ENCODE results near the gene ABHD5.

Gene ABHD5

DNA sequence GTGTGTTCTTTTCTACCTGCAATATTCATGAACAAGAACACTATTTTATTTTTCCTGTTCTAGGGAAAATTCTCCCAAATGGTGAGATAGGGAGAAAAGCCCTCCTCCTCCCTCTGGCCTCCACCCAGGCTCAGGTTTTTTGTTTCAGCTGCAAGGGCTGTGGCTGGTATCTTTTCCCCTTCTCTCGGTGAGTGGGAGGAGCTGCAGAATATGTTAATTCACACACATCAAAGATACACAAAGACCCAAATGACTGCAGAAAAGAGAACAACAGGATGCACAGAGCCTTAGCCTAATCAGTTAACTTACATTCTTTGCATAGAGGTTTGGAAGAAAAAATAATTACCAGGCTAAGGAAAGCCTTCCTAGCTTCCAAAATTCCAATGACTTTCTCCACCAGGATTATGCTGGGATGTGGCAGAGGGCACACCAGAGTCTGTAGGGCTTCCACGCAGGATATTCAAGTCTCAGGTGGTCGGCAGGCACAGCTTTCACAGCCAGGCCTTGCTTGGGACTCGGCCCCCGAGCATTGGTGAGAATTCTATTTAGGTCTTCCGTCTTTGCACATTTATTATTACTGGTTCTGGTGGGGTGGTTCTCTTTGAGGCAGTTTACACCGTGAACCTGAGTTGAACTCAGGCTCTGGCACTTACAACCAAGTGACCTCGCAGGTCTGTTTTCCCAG, 64.9 kb downstream of the ABHD5 start:
- Histone ChIP-seq H3K4me1 (ENCODE audit: control insufficient read depth, low read length) (no peaks in the 10 kb centered on the region), H3K9me2 (replicated peaks; ENCODE audit: control insufficient read depth, low read length) (no peaks in the 10 kb centered on the region), H3K4me2 (ENCODE audit: low read length) (no peak overlapping the region), H3K36me3 (ENCODE audit: control insufficient read depth, low read length) (no peaks in the 10 kb centered on the region), H3K79me2 (ENCODE audit: control insufficient read depth, low read length) (no peaks in the 10 kb centered on the region), H3K27ac (ENCODE audit: low read depth, low read length) (no peak overlapping the region), H3K27me3 (ENCODE audit: control insufficient read depth, low read length) (peaks cover 10% of the 10 kb centered on the region; the same call in 1 of the 2 replicates), H4K20me1 (ENCODE audit: control insufficient read depth, insufficient read depth, low read depth, low read length) (no peaks in the 10 kb centered on the region), H3K4me3 (ENCODE audit: low read length) (no peak overlapping the region), H3K9me3 (ENCODE audit: control insufficient read depth, insufficient read depth, low read length) (no peaks in the 10 kb centered on the region), H3F3A (ENCODE audit: control insufficient read depth, insufficient read depth) (no peaks in the 10 kb centered on the region)
- no peak for TF ChIP-seq EZH2phosphoT487 (IDR thresholded peaks at IDR 0.05; ENCODE audit: borderline replicate concordance, low read length)
- TF ChIP-seq, protein P1, sequence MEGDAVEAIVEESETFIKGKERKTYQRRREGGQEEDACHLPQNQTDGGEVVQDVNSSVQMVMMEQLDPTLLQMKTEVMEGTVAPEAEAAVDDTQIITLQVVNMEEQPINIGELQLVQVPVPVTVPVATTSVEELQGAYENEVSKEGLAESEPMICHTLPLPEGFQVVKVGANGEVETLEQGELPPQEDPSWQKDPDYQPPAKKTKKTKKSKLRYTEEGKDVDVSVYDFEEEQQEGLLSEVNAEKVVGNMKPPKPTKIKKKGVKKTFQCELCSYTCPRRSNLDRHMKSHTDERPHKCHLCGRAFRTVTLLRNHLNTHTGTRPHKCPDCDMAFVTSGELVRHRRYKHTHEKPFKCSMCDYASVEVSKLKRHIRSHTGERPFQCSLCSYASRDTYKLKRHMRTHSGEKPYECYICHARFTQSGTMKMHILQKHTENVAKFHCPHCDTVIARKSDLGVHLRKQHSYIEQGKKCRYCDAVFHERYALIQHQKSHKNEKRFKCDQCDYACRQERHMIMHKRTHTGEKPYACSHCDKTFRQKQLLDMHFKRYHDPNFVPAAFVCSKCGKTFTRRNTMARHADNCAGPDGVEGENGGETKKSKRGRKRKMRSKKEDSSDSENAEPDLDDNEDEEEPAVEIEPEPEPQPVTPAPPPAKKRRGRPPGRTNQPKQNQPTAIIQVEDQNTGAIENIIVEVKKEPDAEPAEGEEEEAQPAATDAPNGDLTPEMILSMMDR (IDR thresholded peaks at IDR 0.05; ENCODE audit: low read depth, low read length, poor library complexity, severe bottlenecking) = no peak

DNA sequence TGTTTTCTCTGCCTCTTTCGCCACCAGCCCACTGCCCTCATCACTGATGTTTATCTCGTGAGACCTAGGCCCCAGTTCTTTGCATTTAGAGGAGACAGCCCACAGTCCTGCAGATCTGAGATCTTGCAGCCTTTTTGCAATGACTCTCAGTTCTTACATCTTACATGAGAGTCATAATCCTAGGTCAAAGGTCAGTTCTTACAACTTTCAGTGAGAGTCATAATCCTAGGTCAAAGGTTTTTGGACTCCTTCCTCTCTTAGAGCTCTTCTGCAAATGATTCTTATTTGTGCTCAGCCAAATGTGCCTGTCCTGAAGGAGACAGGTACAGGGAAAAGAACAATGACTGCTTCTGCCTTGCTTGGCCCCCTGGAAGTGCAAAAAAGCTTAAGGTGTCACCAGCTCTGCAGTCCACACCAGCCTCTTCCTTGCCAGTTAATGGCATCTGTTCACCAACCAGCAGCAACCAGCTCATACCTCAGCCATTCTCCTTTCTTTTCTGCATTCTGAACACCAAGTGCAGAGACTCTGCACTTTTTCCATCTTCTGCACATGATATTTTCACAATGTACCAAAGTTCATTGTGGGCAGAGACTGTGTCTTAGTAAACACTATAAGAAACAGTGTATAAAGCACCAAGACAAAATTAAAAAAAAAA, 67.1 kb downstream of the ABHD5 start:
- no peaks in the 10 kb centered on the region for H3F3A ChIP-seq (ENCODE audit: control insufficient read depth, insufficient read depth)
- H3K9me2 ChIP-seq (replicated peaks; ENCODE audit: control insufficient read depth, low read length) = no peaks in the 10 kb centered on the region
- no peaks in the 10 kb centered on the region for H4K20me1 ChIP-seq (ENCODE audit: control insufficient read depth, insufficient read depth, low read depth, low read length)
- H3K9me3 ChIP-seq (ENCODE audit: control insufficient read depth, insufficient read depth, low read length) = no peaks in the 10 kb centered on the region
- no peak overlapping the region for H3K4me3 ChIP-seq (ENCODE audit: low read length)
- no peaks in the 10 kb centered on the region for H3K79me2 ChIP-seq (ENCODE audit: control insufficient read depth, low read length)
- no peak overlapping the region for H3K27ac ChIP-seq (ENCODE audit: low read depth, low read length)
- H3K36me3 ChIP-seq (ENCODE audit: control insufficient read depth, low read length) = no peaks in the 10 kb centered on the region
- TF ChIP-seq, protein P1 (IDR thresholded peaks at IDR 0.05; ENCODE audit: low read depth, low read length, poor library complexity, severe bottlenecking) = no peak
- no peak for TF ChIP-seq EZH2phosphoT487 (IDR thresholded peaks at IDR 0.05; ENCODE audit: borderline replicate concordance, low read length)
- no peak overlapping the region for H3K4me2 ChIP-seq (ENCODE audit: low read length)
- H3K4me1 ChIP-seq (ENCODE audit: control insufficient read depth, low read length) = no peaks in the 10 kb centered on the region
- peaks cover 14% of the 10 kb centered on the region; the same call in 1 of the 2 replicates for H3K27me3 ChIP-seq (ENCODE audit: control insufficient read depth, low read length)

DNA sequence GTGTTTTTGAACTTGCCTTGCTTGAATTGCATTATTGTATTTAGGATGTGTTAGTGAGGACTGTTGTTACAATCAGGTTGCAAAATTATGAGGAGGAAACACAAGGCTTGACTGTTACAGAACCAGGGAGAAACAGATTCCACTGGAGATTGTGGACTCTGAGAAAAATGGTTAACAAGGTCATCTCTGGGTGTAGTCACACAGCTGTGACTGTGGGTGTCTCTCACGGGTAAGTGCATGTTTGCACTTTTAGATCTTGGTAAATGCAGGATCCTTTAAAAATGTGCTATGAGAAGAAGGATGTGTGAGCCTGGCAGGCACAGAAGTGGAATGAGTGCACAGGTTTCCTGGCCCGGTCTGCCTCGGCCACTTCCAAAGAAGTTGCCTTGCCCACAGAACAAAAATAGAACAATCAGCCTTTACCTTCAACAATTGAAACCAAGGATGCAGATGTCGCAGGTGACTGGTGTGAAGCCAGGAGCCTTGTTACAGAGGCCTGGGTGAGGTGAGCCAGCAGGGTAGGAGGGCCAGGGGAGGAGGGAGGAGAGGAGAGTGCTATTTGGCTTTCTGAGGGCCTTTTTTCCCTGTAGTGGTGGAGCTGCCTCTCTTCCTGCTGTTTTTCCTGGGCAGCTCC, 68.0 kb downstream of the ABHD5 start:
- H3K27ac ChIP-seq (ENCODE audit: low read depth, low read length) = no peak overlapping the region
- H3K36me3 ChIP-seq (ENCODE audit: control insufficient read depth, low read length) = no peaks in the 10 kb centered on the region
- H3K27me3 ChIP-seq (ENCODE audit: control insufficient read depth, low read length) = peaks cover 11% of the 10 kb centered on the region; the same call in 1 of the 2 replicates
- no peaks in the 10 kb centered on the region for H4K20me1 ChIP-seq (ENCODE audit: control insufficient read depth, insufficient read depth, low read depth, low read length)
- no peaks in the 10 kb centered on the region for H3K4me1 ChIP-seq (ENCODE audit: control insufficient read depth, low read length)
- TF ChIP-seq, protein P1 (IDR thresholded peaks at IDR 0.05; ENCODE audit: low read depth, low read length, poor library complexity, severe bottlenecking) = no peak
- TF ChIP-seq EZH2phosphoT487 (IDR thresholded peaks at IDR 0.05; ENCODE audit: borderline replicate concordance, low read length) = no peak
- no peaks in the 10 kb centered on the region for H3F3A ChIP-seq (ENCODE audit: control insufficient read depth, insufficient read depth)
- H3K79me2 ChIP-seq (ENCODE audit: control insufficient read depth, low read length) = no peaks in the 10 kb centered on the region
- H3K9me3 ChIP-seq (ENCODE audit: control insufficient read depth, insufficient read depth, low read length) = no peaks in the 10 kb centered on the region
- no peak overlapping the region for H3K4me2 ChIP-seq (ENCODE audit: low read length)
- no peaks in the 10 kb centered on the region for H3K9me2 ChIP-seq (replicated peaks; ENCODE audit: control insufficient read depth, low read length)
- H3K4me3 ChIP-seq (ENCODE audit: low read length) = no peak overlapping the region
